Superior temporal gyrus (tissue), 1 donor: ENCODE data around the gene CFAP58.

Experiments used
- DNase-seq: peaks from one replicate; pipeline ENCODE4 v3.0.0-alpha.2; 2016; ENCODE audit errors: extremely low spot score

The CFAP58 gene

GRCh38 chr10:104322416-104322782 lies 31.2 kb upstream of the CFAP58 start:
- DNase-seq, result no peak

GRCh38 chr10:104323085-104323484 lies 30.5 kb upstream of the CFAP58 start:
- no peak for DNase-seq

- DNase-seq, result no peak
These were observed 29.9 kb upstream of the CFAP58 start for GRCh38 chr10:104323760-104324201.

GRCh38 chr10:104324221-104324686 lies 29.4 kb upstream of the CFAP58 start:
- DNase-seq, result no peak

- no peak for DNase-seq
These were observed 28.7 kb upstream of the CFAP58 start for GRCh38 chr10:104324931-104325330.

GRCh38 chr10:104325436-104326435 lies 27.9 kb upstream of the CFAP58 start:
- no peak for DNase-seq

- DNase-seq, result no peak
These were observed 26.5 kb upstream of the CFAP58 start for GRCh38 chr10:104326991-104327610.

- DNase-seq, result peak; percentile 63
These were observed 25.6 kb upstream of the CFAP58 start for GRCh38 chr10:104327745-104328645.

- DNase-seq, result no peak
These were observed 25.1 kb upstream of the CFAP58 start for GRCh38 chr10:104328646-104328895.

GRCh38 chr10:104328896-104329710 lies 24.5 kb upstream of the CFAP58 start:
- peak; percentile 80 for DNase-seq

GRCh38 chr10:104329735-104330134 lies 23.9 kb upstream of the CFAP58 start:
- DNase-seq, result no peak

- DNase-seq, result no peak
These were observed 23.2 kb upstream of the CFAP58 start for GRCh38 chr10:104330168-104331110.

GRCh38 chr10:104331208-104331838 lies 22.3 kb upstream of the CFAP58 start:
- DNase-seq, result no peak

- no peak for DNase-seq
These were observed 21.2 kb upstream of the CFAP58 start for GRCh38 chr10:104332243-104333031.

- no peak for DNase-seq
These were observed 20.5 kb upstream of the CFAP58 start for GRCh38 chr10:104333032-104333727.

GRCh38 chr10:104333728-104334373 lies 19.8 kb upstream of the CFAP58 start:
- no peak for DNase-seq

GRCh38 chr10:104334561-104334960 lies 19.1 kb upstream of the CFAP58 start:
- DNase-seq, result no peak
